NCI-H345 treated with DMSO at 0.1 percent for 48 hours (cell line): ENCODE measurements around the gene PTGES2.
A peak's percentile ranks its signal among the peaks of the same experiment; 100 is the strongest.
"Not testable (repeated sequence)": the region's sequence is repeated elsewhere in the genome, so short reads cannot be mapped to it uniquely, and the experiment has no call there.

ENCODE experiments used
- DNase-seq: peaks from one replicate; lab custom pipeline; 2025; ENCODE audit not compliant: unreplicated experiment; lab: John Stamatoyannopoulos, UW

The PTGES2 gene

DNA sequence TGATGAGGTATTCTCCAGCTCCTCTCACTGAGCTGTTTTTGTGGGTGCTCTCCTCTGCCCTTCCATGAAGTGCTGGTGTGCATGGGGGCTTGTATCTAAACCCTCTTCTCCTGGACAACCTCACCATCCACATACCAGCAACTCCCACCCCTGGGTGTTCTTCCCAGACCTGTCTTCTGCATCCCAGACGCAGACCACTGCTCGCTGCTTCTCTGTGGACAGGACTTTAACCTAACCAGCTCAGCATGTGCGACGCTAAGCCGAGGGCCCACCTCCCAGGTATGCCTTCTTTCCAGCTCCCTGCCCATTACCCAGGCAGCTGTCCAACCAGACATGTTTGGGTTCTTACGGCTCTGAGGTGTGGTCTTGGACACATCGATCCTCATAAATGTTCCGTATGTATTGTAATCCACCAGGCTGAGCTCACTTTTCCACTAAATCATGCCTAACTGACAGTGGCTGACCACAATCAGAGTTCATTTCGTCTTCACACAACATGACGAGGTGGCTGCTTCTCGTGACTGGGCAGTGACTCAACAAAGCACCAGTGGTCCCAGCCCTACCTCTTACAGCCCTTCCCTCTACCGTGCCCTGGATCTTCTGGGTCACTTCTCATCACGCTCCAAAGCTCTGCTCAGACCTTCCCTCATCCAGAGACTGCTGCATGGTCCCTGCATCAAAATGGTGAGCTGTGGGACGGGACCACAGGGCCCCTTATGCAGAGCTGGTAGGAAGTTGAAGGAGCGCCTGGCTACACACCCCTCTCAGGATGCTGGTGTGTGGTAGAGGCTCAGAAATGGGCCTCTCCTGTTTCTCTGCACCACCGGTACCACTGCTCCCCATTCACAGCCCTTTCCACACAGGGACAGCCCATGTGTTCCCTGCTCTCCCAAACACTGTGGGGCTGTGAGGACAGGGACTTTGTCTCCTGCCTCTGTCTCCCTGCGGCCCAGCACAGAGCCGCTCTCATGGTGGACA lies 9.6 kb upstream of the PTGES2 start:
- no peak for DNase-seq

DNA sequence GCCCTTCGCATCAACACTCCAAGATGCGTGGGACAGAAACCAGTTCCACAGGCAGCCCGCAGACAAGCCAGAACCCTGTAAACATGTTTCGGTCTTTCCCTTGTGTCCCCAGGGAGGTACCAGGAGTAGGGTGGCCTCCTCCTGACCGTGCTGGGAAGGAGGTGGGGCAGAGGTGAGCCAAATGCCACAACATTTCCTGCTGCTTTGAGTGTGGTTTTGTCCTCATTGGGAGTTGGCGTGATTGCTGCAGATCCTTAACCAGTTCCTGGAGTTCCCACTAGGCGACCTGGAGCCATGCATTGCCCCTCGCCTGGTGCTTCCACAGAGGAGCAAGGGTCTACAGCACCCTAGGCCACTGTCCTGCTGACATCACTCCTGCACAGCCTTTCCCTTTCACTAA lies 8.0 kb upstream of the PTGES2 start:
- DNase-seq: not testable (repeated sequence)

DNA sequence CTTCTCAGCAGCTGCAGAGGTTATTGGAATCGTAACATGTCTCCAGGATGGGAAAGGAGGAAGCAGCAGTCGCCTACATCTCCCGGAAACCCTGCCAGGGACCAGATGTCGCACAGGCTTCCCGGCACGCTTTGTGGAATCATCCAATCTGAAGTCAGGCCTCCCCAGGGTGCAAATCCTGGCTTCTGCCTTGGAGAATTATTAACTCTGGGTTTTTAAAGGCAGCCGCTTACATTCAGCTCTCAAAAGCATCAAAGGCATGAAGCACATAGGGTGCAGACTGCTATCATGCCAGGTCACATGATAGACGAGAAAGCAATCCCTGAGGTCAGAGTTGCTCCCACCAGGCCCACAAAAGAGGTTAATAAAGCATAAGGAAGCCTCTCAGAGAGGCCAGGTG lies 4.6 kb upstream of the PTGES2 start:
- not testable (repeated sequence) for DNase-seq

DNA sequence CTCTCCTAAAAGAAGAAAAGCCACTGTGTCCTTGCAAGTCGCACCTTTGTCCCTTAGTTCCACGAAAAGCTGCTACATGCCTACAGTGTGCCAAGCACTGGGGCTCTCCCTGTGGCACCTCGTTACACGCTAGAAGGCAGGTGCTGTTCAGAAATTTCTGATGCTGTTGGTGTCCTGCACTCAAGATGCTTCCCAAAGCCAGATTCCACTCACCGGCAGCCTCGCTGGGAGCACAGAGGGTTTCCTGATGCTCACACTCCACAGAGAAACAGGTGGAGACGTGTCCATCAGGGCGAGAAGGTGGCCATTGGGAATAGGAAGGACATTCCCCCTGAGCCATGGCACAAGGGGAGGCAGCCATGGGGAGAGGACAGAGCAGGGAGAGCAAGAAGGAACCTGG lies 3.8 kb upstream of the PTGES2 start:
- not testable (repeated sequence) for DNase-seq

DNA sequence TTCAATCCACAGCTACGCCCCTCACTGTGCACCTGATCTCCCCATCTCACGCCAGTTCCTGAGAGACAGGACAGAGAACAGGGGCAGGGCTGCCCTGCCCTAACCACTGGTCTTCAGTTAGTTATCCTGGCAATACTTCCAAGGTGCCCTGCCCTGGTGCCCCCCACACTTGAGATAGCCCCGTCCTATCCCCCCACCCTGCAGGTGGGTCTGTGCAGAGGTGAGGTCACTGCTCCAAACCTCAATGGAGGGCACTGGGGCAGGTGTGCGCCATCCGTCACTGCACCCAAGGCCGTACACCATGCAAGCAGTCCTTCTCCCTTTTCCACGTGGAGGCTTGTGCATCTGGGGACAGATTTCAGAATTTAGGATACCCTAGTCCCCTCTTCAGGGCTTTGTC lies 3.1 kb upstream of the PTGES2 start:
- not testable (repeated sequence) for DNase-seq

DNA sequence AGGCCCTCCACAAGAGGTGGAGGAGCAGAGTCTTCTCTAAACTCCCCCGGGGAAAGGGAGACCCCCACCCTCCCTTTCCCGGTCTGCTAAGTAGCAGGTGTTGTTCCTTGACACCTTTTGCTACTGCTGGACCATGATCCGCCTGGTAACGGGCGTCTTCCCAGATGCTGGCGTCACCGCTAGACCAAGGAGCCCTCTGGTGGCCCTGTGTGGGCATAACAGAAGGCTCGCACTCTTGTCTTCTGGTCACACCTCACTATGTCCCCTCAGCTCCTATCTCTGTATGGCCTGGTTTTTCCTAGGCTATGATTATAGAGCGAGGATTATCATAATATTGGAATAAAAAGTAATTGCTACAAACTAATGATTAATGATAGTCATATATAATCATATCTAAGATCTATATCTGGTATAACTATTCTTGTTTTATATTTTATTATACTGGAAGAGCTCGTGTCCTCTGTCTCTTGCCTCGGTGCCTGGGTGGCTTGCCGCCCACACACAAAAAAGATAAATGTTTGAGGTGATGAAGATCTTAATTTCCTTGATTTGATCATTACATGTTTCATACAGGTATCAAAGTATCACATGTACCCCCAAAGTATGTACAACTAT lies 2.6 kb upstream of the PTGES2 start:
- DNase-seq: not testable (repeated sequence)

DNA sequence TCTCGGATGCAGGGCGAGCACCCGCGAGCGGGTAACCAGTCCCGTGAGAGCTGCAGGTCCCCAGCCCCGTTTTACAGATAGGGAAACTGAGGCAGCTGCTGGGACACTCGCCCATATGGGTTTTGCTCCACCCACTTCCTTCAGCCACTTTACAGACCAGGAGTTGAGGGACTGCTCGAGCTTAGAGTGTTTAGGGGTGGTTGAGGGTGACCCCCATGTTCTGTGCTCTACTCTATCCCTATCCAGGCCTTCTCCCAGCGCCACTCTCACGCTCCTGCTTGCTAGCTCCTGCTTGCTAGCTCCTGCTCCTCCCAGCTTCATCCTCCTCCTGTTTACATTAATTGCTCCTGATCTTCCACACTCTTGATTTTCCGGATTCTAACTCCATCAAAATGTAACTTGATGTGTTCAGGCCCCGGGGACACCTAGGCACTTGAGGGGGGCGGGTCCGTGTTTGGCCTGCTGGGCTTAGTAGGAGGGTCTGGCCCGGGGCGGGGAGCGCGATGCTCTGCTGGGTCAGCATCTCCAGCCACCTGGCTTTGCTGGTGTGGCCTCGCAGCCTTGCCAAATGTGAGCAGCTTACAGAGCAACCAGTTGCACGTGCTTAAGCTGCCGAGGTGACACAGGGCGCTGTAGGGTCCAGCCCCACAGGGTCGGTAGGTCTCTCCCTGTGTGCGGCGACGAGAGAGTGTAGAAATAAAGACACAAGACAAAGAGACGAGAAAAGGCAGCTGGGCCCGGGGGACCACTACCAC lies 1.5 kb upstream of the PTGES2 start:
- DNase-seq: no peak

DNA sequence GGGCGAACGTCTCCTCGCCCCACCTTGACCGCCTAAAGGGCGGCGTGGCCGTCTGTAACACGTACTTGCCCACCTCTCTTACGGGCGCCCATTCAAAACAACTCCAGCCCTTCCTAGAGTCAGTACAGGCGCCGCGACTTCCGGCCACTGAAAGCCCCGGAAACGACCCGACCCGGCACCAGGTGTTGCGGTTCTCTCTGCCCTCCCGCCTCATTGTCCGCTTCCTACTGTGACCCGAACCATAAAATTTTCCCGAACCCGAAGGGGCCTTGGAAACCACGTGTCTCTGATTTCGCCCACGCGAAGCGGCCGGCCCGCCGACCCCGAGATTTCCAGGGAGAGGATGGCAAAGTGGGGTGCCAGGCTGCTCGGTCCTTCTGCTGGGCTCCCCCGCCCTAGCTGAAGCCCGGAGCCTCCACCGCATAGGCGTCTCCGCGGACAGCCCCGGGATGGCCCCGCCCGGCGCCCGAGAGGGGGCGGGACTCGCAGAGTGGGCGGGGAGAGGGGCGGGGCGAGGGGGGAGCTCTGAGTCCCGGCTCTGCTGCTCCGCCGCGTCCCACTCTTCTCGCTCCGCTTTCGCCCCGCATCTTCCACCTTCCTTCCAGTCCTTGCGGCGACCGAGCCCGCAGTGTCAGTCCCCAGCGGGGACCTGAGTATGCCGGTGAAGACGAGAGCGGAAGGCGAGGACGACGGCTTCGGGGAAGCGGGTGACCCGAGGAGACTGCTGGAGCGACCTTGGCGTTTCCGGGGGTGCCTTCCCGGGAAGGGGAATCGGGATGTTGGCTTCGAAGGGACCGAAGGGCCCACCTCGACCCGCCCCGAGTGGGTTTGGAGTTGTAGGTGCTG lies 684 bp upstream of the PTGES2 start:
- DNase-seq: peak; percentile 82

DNA sequence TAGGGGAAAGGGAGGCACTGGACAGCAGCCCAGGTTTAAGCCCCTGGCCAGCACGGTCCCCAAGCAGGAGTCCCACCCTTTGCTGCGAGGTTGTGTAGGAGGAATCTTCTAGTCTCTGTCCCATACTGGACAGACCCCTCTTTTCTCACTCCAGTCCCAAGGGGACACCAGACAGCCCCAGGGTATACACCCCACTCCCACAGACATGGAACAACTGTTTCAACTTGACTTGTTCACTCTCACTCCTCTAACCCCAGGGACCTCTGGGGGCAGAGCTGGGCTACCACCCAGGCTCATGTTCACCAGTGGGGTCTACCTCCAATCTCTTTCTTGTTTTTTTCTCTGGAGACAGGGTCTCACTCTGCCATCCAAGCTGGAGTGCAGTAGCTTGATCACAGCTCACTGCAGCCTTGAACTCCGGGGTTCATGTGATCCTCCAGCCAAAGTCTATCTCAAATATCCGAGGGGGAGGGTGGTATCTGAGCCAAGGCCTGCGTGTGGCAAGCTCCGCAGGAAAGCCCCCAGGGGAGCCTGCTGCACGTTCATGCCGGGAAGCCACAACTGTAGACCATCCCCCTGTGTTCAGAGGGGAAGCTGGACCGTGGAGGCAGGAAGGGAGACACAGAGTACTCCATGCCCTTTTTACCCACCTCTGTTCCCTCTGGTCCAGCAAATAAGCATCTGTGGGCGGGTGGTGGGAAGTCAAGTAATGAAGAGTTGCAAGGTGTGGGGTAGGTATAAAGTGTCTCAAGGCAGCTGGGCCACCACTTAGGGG lies 1.8 kb downstream of the PTGES2 start:
- no peak for DNase-seq

DNA sequence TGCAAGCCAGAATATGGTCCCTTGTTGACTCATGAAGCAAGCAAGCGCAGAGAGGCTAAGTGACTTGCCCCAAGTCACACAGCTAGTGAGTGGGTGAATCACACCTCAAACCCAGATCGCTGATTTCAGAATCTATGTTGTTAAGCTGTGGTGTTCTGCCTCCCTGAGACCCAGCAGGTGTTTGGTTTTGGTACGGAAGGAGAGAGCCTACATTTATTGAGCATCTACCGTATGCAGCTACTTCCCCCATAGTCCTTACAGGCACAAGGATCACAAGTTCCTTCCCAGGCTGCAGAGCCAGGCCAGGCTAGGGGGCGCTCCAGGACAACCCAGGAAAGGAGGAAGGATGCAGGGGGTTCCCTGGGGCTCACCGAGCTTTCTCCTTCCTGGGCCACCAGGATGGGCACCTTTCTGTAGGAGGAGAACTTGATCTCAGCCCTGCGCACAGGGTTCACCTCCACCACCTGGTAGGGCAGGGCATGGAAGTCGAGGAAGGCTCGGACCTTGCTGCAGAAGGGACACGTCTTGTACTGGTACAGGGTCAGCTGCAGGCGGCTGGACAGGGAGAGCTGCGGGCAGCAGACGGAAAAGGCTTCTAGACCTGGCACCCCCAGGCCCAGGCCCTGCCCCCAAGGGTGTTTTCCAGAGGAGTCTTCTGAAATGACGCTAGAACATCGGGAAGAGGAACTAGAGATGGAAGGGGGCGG lies 2.5 kb downstream of the PTGES2 start:
- no peak for DNase-seq

DNA sequence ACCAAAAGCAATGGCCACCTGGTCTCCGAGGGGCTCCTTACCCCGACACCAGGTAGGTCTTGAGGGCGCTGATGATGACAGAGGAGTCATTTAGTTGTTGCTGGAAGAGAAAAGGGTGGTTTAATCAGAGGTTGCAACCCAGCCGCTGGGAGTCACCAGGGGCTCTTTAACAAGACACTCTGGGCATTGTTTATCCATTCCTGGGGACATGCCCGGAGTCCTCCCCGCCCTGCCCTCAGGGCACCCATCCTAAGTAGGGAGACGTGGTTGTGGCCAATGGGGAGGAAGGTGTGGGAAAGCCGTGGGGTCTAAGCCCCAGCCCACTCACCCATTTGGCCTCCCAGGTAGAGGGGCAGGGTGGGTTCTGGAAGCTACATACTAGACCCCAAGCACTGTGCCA lies 3.1 kb downstream of the PTGES2 start:
- DNase-seq: no peak

DNA sequence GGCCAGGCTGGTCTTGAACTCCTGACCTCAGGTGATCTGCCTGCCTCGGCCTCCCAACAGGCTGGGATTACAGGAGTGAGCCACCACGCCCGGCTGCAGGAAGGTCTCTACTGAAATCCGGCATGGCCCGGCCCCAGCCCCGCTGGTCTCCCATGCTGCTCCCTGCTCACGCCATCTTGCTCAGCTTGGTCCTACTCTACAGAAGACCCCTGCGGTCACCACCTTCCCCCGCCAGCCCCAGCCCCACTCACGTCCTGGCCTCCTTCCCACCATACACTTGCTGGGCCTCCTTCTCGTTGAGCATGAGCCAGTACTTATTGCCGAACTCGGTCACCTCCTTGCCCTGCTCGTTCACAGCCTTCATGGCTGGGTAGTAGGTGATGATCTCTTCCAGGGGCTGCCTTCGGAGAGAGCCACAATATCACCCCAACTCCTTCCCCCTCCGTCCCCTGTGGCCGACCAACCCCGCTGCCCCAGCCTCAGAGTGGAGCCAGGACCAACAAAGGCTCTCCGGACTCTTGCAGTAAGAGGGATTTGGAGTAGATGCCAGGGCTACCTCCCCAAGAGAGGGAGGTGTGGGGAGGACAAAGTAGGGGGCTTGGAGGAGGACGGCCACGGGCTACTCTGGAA lies 4.0 kb downstream of the PTGES2 start:
- no peak for DNase-seq

DNA sequence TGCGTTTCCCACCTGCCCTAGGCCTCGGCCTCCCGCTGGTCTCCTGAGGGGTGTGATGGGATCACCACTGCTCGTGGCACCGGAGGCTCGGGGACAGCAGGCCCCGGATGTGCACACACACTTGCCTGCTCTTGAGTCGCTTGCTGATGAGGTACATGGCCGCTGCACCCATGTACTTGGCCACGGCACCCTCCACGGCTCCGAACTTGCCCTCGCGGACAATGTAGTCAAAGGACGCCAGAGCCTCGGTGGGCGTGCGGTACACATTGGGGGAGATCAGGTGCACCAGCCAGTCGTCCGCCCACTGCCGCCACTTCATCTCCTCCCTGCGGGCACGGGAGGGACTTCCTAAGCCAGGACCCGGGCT lies 4.7 kb downstream of the PTGES2 start:
- DNase-seq: no peak

DNA sequence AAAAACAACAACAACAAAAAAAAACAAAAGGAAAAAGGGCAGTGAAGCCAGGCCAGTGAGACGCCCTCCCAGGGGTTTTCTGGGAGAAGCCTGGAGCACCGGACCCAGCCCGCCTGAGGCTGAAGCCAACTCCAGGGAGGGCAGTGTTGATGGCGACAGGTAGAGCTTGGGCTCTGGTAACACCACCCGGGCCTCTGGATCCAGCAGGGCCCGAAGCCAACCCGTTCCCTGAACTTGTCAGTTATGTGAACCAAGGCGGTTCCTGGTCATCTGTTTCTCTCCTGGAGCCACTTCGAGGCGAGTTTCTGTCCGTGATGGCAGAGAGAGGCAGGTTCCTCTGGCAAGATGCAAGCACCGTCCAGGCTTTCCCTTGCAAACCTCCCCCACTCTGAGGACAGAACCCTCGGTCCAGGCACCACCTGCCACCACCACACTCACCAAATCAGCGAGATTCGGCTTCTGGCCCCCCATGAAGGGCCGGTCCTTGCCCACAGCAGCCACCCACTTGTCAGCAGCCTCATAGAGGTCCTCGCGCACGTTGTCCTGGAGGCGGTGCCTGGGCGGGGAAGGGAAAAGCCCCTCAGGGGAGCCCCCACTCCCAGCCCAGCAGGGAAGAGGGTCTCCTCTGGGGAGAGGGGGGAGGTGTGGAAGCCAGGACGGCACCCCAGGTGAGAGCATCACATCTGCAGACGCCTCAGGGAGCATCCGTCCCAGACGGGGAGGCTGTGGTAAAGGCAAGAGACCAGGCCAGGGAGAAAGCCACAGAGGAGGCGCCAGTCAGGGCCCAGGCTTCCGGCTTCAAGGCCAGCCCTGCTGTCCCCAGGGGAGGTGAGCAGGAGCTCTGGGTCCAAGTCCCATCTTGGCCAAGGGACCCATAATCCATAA lies 5.4 kb downstream of the PTGES2 start:
- DNase-seq: no peak

DNA sequence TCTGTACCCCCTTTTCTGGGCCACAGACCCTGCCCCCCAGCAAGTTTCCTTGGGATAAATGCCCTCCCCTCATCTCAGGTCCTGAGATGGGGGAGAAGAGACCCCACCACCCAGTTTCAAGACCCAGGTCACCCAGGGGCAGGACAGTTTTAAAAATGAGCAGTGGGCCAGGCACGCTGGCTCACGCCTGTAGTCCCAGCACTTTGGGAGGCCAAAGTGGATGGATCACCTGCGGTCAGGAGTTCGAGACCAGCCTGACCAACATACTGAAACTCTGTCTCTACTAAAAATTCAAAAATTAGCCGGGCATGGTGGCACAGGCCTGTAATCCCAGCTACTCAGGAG lies 6.1 kb downstream of the PTGES2 start:
- DNase-seq: no peak

DNA sequence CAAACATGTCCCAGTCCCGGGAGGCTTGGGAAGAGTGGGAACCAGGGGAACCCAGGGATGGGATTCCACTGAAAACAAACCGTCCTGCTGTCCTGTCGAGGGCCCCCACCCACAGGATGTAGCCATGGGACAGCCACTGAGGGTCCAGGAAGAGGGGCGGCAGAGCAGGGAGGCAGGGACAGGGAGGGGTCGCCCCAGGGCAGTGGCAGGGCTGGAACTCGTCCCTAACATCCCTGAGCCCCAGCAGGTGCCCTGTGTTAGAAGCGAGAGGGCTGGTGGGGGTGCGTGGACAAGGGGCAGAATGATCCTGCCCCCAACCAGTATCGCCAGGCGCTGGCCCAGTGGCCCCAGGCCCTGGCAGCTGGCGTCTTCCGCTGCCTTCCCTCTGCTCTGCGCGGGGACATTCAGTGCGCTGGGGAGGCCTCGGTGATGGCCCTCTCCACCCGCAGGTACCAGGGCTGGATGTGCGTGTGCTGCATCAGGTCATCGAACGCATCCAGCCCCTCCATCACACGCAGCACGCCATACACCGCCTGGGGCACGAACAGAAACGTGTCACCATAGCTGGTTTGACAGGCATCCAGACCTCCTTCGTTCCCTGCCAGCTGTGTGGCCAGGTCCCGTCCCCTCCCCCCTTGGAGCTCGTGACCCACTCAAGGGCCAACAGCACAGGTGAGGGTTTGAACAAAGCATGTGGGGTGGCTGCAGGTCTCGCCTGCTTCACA lies 6.6 kb downstream of the PTGES2 start:
- no peak for DNase-seq

DNA sequence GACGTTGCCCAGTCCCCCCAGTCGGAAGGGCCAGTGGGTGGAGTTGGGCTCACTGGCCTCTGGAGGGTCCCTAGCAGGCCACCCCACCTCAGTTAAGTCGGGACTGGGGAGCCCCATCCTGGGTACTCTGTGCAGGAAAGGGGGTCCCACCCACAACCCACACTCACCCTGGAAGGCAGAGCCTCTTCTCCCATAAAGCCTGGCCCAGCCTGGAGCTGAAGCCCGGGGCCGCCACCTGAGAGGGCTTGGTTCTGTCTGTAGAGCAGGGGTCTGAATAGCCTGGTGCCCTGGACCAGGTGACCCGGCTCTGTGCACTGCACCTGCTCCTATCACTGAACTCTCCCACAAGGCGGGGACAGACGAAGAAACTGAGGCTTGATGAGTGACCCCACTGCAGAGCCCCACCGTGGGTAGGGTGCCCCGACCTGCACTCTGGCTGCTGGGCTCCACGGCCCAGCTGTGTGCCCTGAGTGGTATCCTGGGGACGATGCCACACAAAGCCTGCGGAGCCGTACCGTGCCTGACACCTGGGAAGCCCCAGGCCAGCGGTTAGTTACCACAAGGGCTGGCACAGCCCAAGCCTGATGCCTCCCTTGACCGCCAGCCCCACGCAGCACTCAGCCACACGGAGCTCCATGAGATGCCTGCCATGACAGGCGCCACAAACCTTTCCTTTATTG lies 7.3 kb downstream of the PTGES2 start:
- no peak for DNase-seq
